K562 (cell line): Measurements from ENCODE around the gene CCDC33. TPM values are rescaled to one million over a fixed set of nuclear protein-coding genes. Genes with fewer than 3 reads are reported as not detected.

ENCODE experiments used
- ARHGAP35 ChIP-seq: fragments of 450-650 bp; IDR thresholded peaks from 2 replicates; pipeline ENCODE4 v1.6.1; 2018; ENCODE audit not compliant: partially characterized antibody
- CEBPB ChIP-seq: fragments of 450-650 bp; IDR thresholded peaks from 2 replicates; pipeline ENCODE4 v1.6.1; 2016; ENCODE audit warnings: missing genetic modification characterization, missing compliant biosample characterization
- FOXM1 ChIP-seq, 2 experiments: fragments of 450-650 bp in 1 of 2; sonication (generic) in 1 of 2; formaldehyde crosslinking in 1 of 2; IDR thresholded peaks; 2 replicates each; pipeline versions ENCODE4 v1.6.1 to v1.9.0; 2017 to 2022; ENCODE audit warnings: low read depth in 2 of 2, mild to moderate bottlenecking in 2 of 2, missing genetic modification reagents in 1 of 2, moderate library complexity in 1 of 2
- HNRNPH1 ChIP-seq: fragments of 200-400 bp; formaldehyde crosslinking; optimal IDR thresholded peaks from 2 replicates; pipeline ENCODE3; 2017; ENCODE audit warnings: low read depth, mild to moderate bottlenecking, low read length, moderate library complexity
- KDM4B ChIP-seq, 2 experiments: fragments of 450-650 bp in 1 of 2; sonication (generic) in 1 of 2; IDR thresholded peaks; 2 replicates each; pipeline ENCODE4 v1.6.1; 2016 to 2017; ENCODE audit warnings: borderline replicate concordance in 2 of 2, antibody characterized with exemption in 1 of 2, low read depth in 1 of 2, mild to moderate bottlenecking in 1 of 2
- MCM3 ChIP-seq: fragments of 450-650 bp; IDR thresholded peaks from 2 replicates; pipeline ENCODE4 v1.6.1; 2016
- RAD51 ChIP-seq: fragments of 450-650 bp; IDR thresholded peaks from 2 replicates; pipeline ENCODE4 v1.7.1; 2016; ENCODE audit warnings: low read depth, mild to moderate bottlenecking, borderline replicate concordance
- RBM15 ChIP-seq: fragments of 200-400 bp; formaldehyde crosslinking; IDR thresholded peaks from 2 replicates; pipeline ENCODE4 v1.6.1; 2018; ENCODE audit warnings: mild to moderate bottlenecking, low read length, moderate library complexity; ENCODE audit not compliant: insufficient read depth
- RBM39 ChIP-seq: fragments of 200-400 bp; formaldehyde crosslinking; optimal IDR thresholded peaks from 2 replicates; pipeline ENCODE3; 2018; ENCODE audit warnings: low read depth, low read length
- TAF15 ChIP-seq: fragments of 200-400 bp; formaldehyde crosslinking; IDR thresholded peaks from 2 replicates; pipeline ENCODE4 v1.6.1; 2017; ENCODE audit warnings: mild to moderate bottlenecking, low read depth, low read length, moderate library complexity
- TARDBP ChIP-seq: fragments of 450-650 bp; IDR thresholded peaks from 2 replicates; pipeline ENCODE4 v1.6.1; 2016
- ZBTB26 ChIP-seq: fragments of 450-650 bp; formaldehyde crosslinking; IDR thresholded peaks from 2 replicates; pipeline ENCODE4 v1.4.0; 2022; ENCODE audit warnings: missing genetic modification characterization
- ZFPM2 ChIP-seq: fragments of 250-450 bp; sonication (Bioruptor Pico); IDR thresholded peaks from 2 replicates; pipeline ENCODE4 v1.5.1; 2022; ENCODE audit warnings: mild to moderate bottlenecking
- ZNF134 ChIP-seq: fragments of 250-450 bp; sonication (Bioruptor Pico); conservative IDR thresholded peaks from 2 replicates; pipeline ENCODE4 v1.4.0; 2020
- ZNF197 ChIP-seq: fragments of 200-800 bp; sonication (Bioruptor generic); IDR thresholded peaks from 2 replicates; pipeline ENCODE4 v1.6.1; 2016; ENCODE audit warnings: low read depth, missing genetic modification characterization, missing compliant biosample characterization
- ZNF217 ChIP-seq: sonication (generic); formaldehyde crosslinking; IDR thresholded peaks from 2 replicates; pipeline ENCODE4 v1.8.0; 2022; ENCODE audit warnings: mild to moderate bottlenecking, missing genetic modification reagents
- ZNF655 ChIP-seq: fragments of 250-450 bp; sonication (Bioruptor Pico); IDR thresholded peaks from 2 replicates; pipeline ENCODE4 v1.5.0; 2021
- polyA plus RNA-seq, 8 experiments: library from polyadenylated mRNA; depleted of rRNA in 4 of 8; stranded (reverse) in 5 of 8; unstranded in 3 of 8; fragments of >200 nt; fragmentation: Nextera tagmentation in 2 of 8; fragmentation: Illumina TruSeq in 1 of 8; extraction: Ambion mirVana in 2 of 8; extraction: Trizol in 1 of 8; gene quantifications; 2 replicates each; pipeline versions ENCODE4 v1.2.1 to v1.2.3, GENCODE V29; 2011 to 2014; ENCODE audit warnings: inconsistent platforms in 1 of 8, missing spikeins in 1 of 8
- total RNA-seq, 7 experiments: library from RNA; depleted of rRNA in 6 of 7; stranded (reverse); fragments of >200 nt in 6 of 7; fragmentation: Illumina TruSeq in 2 of 7; extraction: Trizol in 2 of 7; gene quantifications; 2 replicates each; pipeline versions ENCODE4 v1.2.1 to v1.2.3, GENCODE V29; 2011 to 2021; ENCODE audit warnings: low replicate concordance in 1 of 7
- TF ChIP-seq, protein P1 (sequence below): fragments of 250-450 bp; sonication (Bioruptor Pico); IDR thresholded peaks from 2 replicates; pipeline ENCODE4 v1.5.0; 2021; ENCODE audit warnings: mild to moderate bottlenecking, moderate library complexity
- TF ChIP-seq, protein P2 (sequence below): sonication (generic); formaldehyde crosslinking; IDR thresholded peaks from 2 replicates; pipeline ENCODE4 v1.8.1; 2022; ENCODE audit warnings: missing genetic modification reagents

Gene CCDC33
- total and polyA plus RNA-seq, 9 of the 15 experiments (the other 6 are each of a cell fraction or from before 2014, with no cell fraction given), result 0.08 to 1.1 (median 0.15) TPM; not detected in 4

GRCh38 chr15:74311734-74312444 is 75.8 kb downstream of the CCDC33 start (continued):
- TF ChIP-seq ZBTB26 (CRISPR knock-in tag) (no peak), TARDBP (no peak), ARHGAP35 (no peak), RBM15 (no peak), RAD51 (no peak), RBM39 (no peak), ZNF655 (CRISPR knock-in tag) (no peak), CEBPB (no peak), ZFPM2 (CRISPR knock-in tag) (no peak), KDM4B (IDR thresholded peaks at IDR 0.05; ENCODE audit: borderline replicate concordance in 2 of 2, low read depth in 1 of 2) (0 out of 4 replicates have a peak, but pooled peaks of 1 of the 2 experiments have one; percentile 20), ZNF217 (CRISPR knock-in tag) (no peak), ZNF134 (CRISPR knock-in tag) (no peak), TAF15 (no peak), ZNF197 (CRISPR knock-in tag) (no peak), FOXM1 (IDR thresholded peaks at IDR 0.05; ENCODE audit: low read depth) (no peak), FOXM1 (CRISPR knock-in tag; IDR thresholded peaks at IDR 0.05; ENCODE audit: low read depth) (no peak), HNRNPH1 (no peak), MCM3 (no peak)
- TF ChIP-seq, protein P1, sequence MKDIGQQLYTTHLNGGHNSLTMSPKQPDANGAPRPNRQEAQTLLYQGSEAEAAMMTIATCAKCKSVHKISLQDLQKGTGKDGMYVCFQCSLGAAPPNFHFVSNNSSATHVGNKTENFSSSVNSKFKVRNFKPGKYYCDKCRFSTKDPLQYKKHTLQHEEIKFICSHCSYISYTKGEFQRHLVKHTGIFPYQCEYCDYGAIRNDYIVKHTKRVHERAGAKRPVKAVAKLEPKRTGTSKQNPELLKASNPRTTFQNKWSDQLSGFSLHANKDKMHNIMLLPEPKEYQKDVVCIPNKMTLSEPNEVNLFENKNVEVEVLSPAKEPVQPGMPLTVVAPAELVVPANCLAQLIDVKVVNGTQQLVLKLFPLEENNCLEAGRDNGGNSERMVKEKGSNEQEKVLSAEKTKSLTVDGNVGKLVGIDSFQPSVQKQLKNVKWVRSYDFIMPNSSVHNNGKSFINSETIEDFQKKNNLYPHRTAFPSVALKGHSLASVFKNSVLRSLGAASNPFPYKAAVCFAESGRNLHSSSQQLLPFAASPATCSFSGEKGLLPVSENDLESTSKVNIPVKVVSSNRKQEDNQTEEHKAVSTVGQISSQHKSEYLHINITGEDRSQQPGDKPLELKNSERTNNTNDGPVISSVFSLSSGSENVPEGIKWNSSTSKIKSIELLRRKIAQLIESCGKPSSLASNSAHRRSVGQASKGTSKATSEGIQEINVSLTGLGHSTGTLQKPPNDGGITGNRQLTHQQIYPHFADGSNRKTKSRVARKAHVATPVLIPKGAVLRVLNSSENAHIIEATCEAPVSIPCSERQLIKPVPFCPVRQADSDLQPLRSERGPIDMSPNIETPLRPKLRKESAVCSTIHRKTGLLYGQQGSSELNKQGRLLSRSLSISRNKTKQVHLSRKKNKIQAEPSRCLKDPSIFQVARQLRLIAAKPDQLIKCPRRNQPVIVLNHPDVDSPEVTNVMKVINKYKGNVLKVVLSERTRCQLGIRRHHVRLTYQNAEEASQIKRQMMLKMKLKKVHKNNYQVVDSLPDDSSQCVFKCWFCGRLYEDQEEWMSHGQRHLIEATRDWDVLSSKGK (CRISPR knock-in tag), result no peak
- TF ChIP-seq, protein P2, sequence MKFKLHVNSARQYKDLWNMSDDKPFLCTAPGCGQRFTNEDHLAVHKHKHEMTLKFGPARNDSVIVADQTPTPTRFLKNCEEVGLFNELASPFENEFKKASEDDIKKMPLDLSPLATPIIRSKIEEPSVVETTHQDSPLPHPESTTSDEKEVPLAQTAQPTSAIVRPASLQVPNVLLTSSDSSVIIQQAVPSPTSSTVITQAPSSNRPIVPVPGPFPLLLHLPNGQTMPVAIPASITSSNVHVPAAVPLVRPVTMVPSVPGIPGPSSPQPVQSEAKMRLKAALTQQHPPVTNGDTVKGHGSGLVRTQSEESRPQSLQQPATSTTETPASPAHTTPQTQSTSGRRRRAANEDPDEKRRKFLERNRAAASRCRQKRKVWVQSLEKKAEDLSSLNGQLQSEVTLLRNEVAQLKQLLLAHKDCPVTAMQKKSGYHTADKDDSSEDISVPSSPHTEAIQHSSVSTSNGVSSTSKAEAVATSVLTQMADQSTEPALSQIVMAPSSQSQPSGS (CRISPR knock-in tag), result no peak
